GM19193 (cell line): Measurements from ENCODE around the gene RIOX2.

Source experiments
- POLR2A ChIP-seq: IDR thresholded peaks from 4 replicates; pipeline ENCODE4 v1.6.1; 2011; ENCODE audit not compliant: insufficient read depth, insufficient read length; ENCODE audit errors: extremely low read depth

Gene RIOX2

DNA sequence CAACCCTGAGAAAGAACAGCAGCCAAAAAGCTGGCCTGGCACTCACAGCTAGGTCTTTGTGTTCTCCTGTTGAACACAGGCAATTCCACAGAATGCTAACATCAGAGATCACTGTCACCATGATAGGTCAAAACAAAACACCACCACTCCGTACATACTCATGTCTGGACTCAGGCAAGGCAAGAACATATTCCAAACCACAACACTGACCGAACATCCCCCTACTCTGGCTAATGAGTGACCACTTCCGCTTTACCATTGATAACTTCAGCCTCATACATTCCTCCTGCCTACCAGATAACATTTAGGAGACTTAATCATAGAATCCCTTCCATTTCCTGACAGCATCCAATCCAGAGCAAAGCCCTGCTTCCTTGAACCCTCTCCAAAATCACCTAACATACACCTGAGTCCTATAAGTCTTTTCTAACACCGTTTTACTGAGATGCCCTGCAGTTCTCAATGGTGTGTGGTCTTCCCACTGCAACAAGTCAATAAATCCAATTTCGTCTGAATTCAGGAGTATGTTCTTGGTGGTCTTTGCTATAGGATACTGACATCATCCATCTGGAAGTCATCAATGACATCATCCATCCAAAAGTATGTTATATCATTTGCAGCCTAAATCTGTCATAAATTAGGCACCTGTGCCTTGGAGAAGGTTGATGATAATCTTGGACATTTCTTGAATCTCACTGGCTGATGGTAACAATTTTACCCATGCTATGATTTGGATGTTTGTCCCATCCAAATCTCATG, 23.7 kb downstream of the RIOX2 start:
- TF ChIP-seq POLR2A = no peak

DNA sequence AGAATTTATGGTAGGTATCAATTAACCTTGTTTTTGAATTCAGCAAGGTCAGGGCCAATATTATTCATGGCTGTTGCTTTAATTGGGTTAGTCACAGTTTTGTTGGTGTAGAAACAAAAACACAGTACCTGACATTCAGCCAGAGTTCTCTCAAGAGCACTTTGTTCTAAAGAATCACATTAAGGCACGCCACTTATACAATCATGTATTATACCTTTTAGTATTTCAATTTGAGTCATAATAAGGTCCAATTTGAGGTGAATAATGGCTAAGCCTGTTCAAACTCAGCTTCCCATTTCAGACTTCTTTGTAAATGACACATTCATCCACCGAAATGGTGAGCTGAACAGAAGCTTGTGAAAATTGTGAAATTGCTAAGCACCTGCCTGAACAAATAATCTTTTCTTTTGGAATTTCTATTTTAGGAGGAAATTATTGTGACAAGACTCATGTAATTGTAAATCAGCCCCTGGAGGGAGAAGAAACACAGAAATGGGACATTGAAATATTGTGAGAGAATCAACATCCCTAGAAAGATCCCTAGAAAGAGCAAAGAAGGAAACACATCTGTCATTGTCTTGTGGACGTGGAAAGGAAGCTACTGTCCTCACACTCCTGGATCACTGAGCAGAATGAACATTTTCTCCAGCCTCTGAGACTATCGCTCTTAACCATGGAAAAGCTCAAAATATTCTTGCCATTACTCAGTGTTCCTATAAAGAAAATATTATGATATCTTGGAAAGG, 29.3 kb downstream of the RIOX2 start:
- TF ChIP-seq POLR2A = no peak

DNA sequence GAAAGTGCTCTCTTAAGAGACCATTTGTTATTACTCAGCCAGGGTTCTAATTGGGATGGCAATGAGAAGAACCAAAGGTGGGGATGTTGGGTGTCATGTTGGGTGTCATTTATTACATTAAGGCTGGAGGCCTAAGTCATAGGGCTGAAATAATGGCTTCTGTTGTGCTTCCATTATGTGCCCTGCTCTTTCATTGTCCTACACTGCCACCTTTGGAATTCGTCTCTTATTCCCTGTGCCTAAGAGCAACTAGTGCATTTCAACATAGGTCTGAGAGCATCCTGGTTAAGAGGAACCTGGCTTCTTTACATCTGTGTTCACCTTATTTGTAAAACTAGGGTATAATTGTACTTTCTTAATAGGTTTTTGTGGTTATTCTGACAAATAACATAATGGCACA, 32.2 kb downstream of the RIOX2 start:
- no peak for TF ChIP-seq POLR2A

DNA sequence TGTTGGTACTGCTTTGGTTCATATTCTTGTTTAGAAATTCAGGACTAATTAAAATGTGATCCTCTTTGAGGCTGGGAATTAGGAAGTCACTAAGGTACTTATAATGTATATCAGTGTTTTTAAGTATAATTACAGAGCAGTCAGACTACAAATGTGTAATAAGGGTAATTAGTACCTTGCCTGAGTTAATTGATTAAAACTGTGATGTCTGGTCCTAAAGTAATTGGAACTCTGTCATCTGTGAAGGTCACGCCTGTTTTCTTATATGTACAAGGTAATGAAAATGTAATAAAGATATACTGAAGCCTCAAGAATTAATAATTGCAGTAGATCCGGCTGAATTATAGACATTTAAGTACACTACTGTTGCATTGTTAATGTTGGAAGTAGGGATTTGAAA, 32.8 kb downstream of the RIOX2 start:
- no peak for TF ChIP-seq POLR2A

DNA sequence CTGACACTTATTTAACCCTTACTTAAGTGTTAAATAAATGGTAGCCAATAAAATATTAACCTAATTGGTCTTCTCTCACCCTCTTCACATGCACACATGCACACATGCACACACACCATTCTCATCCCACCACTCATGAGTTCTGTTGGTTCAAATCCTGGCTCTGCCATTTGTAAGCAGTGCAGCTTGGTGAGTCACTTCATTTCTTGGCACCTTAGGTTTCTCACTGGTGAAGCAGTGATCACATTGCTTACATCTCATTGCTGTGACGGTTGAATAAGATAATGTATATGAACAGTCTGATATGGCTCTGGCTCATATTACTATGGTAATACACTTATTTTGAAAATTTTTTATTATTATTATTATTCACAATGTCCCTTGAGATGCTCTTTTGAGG, 33.8 kb downstream of the RIOX2 start:
- no peak for TF ChIP-seq POLR2A

DNA sequence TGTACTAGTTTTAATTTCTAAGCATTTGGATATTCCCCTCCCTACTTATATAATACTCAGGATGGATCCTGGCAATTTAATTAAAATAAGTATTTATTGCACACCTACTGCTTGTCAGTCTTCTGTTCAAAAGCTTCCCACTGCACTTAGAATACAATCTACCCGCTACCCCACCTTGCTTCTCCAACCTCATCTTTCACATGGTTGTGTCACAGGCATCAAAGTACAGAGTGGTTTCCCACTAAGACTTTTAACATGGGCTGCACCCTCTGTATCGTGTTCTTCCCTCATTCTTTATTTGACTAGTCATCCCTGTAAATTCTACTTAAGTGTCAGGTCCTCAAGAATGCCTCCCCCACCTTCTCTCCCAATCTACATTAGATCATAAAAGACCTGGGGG, 35.0 kb downstream of the RIOX2 start:
- no peak for TF ChIP-seq POLR2A

DNA sequence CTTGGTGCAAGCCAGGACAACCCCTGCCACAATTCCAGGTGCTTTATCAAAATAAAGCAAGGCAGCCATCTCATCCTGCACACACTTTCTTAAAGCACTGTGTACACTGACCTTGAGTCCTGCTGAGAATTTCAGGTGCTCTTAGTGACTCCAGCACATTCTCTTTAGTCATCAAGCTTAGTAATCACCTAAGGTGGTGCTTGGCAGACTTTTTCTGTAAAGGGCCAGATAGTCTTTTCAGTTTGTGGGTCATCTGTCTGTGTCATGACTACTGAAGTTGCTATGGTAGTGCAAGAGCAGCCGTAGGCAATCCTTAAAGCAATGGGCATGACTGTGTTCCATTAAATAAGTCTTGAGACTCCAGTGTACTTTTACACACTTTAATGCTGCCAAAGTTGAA, 36.4 kb downstream of the RIOX2 start:
- no peak for TF ChIP-seq POLR2A

DNA sequence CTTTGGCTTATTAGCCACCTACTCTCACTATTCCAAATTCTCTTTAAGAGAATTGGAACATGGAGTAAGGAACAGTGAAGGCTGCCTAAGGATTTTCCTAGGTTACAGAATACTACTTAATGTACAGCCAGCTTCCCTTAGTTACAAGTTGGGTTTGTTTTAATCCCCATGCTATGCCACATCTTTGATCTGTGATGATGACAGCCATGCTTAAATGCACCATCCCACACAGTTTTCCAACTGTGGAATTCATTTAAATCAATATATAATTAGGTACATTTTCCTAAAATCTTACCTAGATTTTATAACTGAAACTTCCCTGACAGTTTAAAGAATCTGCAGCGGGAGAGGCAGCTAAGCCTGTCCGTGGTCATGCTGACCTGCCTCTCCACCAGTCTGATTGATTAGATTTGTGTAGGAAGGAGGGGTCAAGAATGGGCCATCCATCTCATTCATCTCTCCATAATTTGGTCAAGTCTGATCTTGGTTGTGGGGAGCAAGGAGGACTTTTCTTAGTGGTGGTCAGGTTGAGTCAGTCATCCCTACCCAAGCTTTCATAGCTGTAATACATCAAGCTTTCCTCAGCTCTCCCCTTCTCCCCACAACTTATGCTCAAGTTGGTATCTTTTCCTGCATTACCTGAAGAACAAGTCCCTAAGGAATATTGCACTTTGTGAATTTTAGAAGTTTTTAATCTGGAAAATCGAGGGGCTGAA, 37.1 kb downstream of the RIOX2 start:
- no peak for TF ChIP-seq POLR2A

DNA sequence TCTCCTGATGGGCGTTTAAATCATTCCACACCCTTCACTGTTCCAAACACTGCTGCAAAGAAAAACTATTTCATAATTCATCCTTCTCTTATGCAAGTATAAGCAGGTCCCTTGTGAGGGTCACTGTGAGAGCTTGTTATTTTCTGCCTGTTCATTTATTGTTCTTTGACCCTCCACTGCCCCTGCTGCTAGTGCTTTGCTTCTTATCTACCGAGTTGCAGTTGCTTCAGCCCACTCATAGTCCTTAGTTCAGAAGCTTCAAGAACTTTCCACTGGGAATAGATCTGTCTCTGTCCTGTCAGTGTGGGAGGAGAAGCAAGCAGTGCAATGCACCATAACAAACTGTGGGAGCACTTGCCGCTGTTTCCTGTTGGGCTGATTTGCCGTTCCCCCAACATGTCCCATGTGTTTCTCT, 39.8 kb downstream of the RIOX2 start:
- no peak for TF ChIP-seq POLR2A

DNA sequence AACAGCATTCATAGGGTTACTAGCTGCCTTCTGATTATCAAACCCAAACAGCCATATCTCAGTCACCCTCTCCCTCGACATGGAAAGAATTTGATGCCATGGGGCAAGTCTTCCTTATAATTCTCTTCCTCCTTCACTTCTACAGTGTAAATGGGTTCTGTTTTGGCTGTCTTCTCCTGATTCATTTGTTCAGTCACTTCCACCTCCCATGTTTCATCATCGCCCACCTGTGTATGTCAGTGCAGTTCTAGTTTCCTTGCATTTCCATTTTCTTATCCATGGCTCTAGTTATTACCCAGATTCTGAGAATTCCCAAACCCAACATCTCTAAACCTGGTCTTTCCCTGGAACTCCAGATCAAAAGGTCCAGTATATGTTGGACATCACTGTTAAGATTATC, 41.0 kb downstream of the RIOX2 start:
- TF ChIP-seq POLR2A = no peak

DNA sequence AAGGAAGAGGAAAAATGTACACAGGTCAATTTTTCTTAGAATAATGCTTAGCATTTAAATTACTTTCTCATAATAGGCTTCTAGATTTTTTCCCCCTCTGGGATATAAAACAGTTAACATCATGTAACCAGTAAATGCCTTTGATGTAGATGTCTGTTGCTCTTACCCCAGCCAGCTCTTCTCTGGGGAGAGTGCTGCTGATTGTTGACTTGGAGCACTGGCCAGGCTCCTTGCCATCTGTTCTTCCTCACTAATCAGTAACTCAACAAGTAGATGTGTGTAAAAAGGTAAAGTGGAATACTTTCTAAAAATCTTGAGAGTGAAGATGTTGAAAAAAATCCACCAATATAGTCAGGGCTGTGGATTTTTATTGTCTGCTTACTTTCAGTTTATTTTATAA, 42.2 kb downstream of the RIOX2 start:
- TF ChIP-seq POLR2A = no peak

DNA sequence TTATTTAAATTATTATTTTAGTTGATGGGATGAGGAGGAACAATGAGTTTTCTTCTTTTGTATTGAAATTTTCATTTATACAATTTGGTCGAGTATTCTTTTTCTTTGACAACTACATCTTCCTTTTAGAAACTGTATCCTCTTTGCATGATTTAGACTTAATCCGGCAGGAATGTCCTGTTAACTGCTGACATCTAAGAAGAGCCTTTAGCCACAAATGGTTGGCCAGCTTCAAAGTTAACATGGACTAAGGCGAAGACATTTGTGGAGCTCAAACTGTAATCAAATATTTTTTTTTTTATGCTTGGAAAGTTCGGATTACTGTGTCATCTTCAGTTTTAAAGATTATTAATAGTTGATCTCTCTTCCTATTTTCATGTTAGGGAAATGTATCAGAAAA, 43.2 kb downstream of the RIOX2 start:
- TF ChIP-seq POLR2A = no peak

DNA sequence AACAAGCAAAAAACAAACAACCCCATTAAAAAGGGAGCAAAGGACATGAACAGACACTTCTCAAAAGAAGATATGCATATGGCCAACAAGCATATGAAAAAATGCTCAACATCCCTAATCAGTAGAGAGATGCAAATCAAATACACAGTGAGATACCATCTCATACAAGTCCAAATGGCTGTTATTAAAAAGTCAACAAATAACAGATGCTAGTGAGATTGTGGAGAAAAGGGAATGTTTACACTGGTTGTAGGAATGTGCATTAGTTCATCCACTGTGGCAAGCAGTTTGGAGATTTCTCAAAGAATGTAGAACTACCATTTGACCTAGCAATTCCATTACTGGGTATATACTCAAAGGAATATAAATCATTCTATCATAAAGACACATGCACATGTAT, 44.5 kb downstream of the RIOX2 start:
- TF ChIP-seq POLR2A = no peak

DNA sequence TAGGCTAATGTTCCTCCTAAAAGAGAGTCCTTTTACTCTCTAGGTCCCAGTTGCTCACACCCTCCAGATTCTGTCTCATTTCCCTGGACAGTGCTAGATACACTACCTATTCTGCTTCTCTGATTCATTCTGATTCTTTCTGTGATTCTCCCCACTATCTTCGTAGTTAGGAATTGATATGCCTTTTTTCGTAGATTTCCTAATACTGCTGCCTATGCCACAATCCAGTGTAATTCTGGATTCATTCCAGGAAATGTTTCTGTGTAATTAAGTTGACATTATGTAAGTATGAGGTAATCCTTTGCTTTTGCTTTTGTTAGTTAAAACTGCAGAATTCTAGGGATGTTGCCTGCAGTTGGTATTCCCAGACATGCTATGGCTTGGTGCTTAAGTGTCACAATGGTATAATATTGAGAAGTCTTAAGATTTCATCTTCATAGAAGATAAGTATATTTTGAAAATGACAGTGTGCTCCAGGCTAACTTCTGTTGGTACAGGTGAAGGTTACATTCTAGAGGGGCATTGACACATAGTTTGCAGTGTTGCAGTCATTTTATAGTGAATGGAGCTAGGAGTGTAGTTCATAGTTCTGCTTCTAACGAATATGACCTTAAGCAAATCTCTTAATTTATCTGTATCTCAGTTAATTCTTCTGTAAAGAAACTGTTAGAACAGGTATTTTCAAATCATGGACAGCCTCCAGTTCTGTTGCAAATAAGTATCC, 54.3 kb downstream of the RIOX2 start:
- no peak for TF ChIP-seq POLR2A

DNA sequence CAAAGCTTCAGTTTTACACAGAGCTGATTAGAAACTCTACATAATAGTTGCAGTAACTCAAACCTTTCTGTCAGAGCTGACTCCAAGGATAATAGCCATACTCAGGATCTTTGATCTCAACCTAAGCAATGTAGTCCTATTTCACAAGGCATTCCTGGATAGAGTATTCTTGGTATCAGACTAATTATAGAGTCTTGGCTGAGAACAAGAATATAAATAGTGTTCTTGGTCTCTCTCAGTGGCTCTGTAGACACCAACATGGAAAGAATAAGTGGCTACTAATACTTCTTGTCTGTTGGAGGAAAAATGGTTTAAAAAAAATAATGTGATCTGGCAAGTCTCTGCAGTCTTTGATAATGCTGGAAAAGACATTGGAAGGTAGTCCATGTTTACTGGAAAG, 55.7 kb downstream of the RIOX2 start:
- no peak for TF ChIP-seq POLR2A
